ENCODE data around the gene NEK4. TPM values are rescaled to one million over a fixed set of nuclear protein-coding genes. Genes with fewer than 3 reads are reported as not detected.
A peak's percentile ranks its signal among the peaks of the same experiment; 100 is the strongest.

The NEK4 gene
- polyA plus RNA-seq, 1 donor (not counting 4 experiments of a cell fraction or from before 2014, with no cell fraction given), result 13.6 TPM

DNA sequence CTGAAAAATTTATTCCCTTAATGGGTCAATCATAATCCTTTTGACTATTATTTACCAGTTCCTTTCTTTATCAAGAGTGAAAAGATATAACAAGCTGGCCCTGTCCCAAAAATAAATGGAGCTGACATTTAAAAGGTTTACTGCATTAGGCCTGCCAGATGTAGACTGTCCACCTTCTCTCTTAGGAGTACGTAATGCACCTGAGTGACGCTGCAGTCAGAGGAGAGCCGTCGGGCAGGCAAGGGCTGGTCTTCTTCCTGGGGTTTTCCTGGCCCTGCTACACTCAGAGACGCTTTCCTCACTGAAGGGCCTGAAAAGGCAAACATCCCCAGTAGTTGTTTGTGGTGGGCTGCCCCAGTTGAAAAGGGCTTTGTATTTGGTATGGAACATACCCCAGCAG is 27.6 kb downstream of the NEK4 start:
- FAIRE-seq, result no peak

DNA sequence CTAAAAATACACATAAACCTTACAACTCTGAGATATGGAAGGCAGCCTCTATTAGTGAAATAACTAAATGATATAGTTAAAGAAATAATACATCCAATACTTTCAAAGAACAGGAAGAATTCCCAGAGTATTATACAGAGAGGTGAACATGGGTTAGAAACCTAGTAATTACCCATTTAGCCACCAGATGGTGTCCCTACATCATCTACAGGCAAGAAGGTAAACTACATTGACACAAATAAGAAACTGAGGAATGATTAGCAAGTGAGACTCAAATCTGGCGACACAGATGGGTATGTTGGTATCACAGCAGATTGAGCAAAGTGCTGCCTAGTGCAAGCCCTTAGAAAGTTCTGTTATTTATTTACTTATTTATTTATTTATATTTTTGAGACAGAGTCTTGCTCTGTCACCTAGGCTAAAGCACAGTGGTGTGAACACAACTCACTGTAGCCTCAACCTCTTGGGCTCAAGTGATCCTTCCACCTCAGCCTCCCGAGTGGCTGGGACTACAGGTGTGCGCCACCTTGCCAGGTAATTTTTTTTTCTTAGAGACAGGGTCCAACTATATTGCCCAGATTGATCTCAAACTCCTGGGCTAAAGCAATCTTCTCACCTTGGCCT is 28.2 kb downstream of the NEK4 start:
- no peaks in the 10 kb centered on the region for H4K20me1 ChIP-seq (ENCODE audit: control insufficient read depth, extremely low read depth, insufficient read depth, low read length)
- FAIRE-seq, result no peak
- no peak overlapping the region for H3K4me2 ChIP-seq (ENCODE audit: control insufficient read depth, extremely low read depth, insufficient read depth, low read depth, low read length)
- TF ChIP-seq, protein P1, sequence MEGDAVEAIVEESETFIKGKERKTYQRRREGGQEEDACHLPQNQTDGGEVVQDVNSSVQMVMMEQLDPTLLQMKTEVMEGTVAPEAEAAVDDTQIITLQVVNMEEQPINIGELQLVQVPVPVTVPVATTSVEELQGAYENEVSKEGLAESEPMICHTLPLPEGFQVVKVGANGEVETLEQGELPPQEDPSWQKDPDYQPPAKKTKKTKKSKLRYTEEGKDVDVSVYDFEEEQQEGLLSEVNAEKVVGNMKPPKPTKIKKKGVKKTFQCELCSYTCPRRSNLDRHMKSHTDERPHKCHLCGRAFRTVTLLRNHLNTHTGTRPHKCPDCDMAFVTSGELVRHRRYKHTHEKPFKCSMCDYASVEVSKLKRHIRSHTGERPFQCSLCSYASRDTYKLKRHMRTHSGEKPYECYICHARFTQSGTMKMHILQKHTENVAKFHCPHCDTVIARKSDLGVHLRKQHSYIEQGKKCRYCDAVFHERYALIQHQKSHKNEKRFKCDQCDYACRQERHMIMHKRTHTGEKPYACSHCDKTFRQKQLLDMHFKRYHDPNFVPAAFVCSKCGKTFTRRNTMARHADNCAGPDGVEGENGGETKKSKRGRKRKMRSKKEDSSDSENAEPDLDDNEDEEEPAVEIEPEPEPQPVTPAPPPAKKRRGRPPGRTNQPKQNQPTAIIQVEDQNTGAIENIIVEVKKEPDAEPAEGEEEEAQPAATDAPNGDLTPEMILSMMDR (optimal IDR thresholded peaks at IDR 0.05 in 1 of 3, IDR thresholded peaks at IDR 0.05 in 1 of 3, conservative IDR thresholded peaks at IDR 0.05 in 1 of 3; ENCODE audit: extremely low read depth in 1 of 3, insufficient read depth in 2 of 3, low read length in 3 of 3), result peak in 2 of 3 experiments; percentile 42 to 52
- TF ChIP-seq EZH2 (IDR thresholded peaks at IDR 0.05; ENCODE audit: low read length), result no peak
- no peaks in the 10 kb centered on the region for H3K27me3 ChIP-seq (ENCODE audit: control insufficient read depth, extremely low read depth, insufficient read depth, low read length)
- H3K4me3 ChIP-seq (ENCODE audit: control insufficient read depth in 2 of 3, extremely low read depth in 1 of 3, insufficient read depth in 2 of 3, low read depth in 1 of 3, low read length in 3 of 3), result no peak overlapping the region
- no peaks in the 10 kb centered on the region for H3K9me1 ChIP-seq (ENCODE audit: control insufficient read depth, extremely low read depth, insufficient read depth, low read length)
- H3K79me2 ChIP-seq (ENCODE audit: control insufficient read depth, insufficient read depth, low read length), result no peaks in the 10 kb centered on the region
- no peak overlapping the region for H2AFZ ChIP-seq (ENCODE audit: control insufficient read depth, low read length)
- H3K4me1 ChIP-seq (ENCODE audit: control insufficient read depth, extremely low read depth, insufficient read depth, low read length), result no peaks in the 10 kb centered on the region
- dilution Hi-C loops (cut with MboI; ENCODE audit: extremely low pct_ligation_motif_present, low sequenced_read_pairs), result no loop called here
- H3K36me3 ChIP-seq (ENCODE audit: control insufficient read depth in 2 of 2, extremely low read depth in 1 of 2, insufficient read depth in 2 of 2, low read length in 2 of 2), result peaks cover 8 to 26% of the 10 kb centered on the region in 2 experiments
- H3K9ac ChIP-seq (ENCODE audit: control insufficient read depth, extremely low read depth, insufficient read depth, low read length), result no peak overlapping the region
- DNase-seq (ENCODE audit: low read depth, low spot score), result no peak
- no peaks in the 10 kb centered on the region for H3K9me3 ChIP-seq (ENCODE audit: control insufficient read depth, low read depth, low read length)
- H3K27ac ChIP-seq (ENCODE audit: control insufficient read depth, insufficient read depth, low read length), result no peak overlapping the region

More for the DNA sequence above, 27.6 kb downstream of the NEK4 start:
- Histone ChIP-seq H3K36me3 (ENCODE audit: control insufficient read depth in 2 of 2, extremely low read depth in 1 of 2, insufficient read depth in 2 of 2, low read length in 2 of 2) (peaks cover 8 to 26% of the 10 kb centered on the region in 2 experiments), H3K4me3 (ENCODE audit: control insufficient read depth in 2 of 3, extremely low read depth in 1 of 3, insufficient read depth in 2 of 3, low read depth in 1 of 3, low read length in 3 of 3) (no peak overlapping the region), H3K9ac (ENCODE audit: control insufficient read depth, extremely low read depth, insufficient read depth, low read length) (no peak overlapping the region), H3K4me2 (ENCODE audit: control insufficient read depth, extremely low read depth, insufficient read depth, low read depth, low read length) (no peak overlapping the region), H3K27ac (ENCODE audit: control insufficient read depth, insufficient read depth, low read length) (no peak overlapping the region), H3K27me3 (ENCODE audit: control insufficient read depth, extremely low read depth, insufficient read depth, low read length) (no peaks in the 10 kb centered on the region), H2AFZ (ENCODE audit: control insufficient read depth, low read length) (no peak overlapping the region), H3K9me3 (ENCODE audit: control insufficient read depth, low read depth, low read length) (no peaks in the 10 kb centered on the region), H3K4me1 (ENCODE audit: control insufficient read depth, extremely low read depth, insufficient read depth, low read length) (no peaks in the 10 kb centered on the region), H3K9me1 (ENCODE audit: control insufficient read depth, extremely low read depth, insufficient read depth, low read length) (no peaks in the 10 kb centered on the region), H4K20me1 (ENCODE audit: control insufficient read depth, extremely low read depth, insufficient read depth, low read length) (no peaks in the 10 kb centered on the region), H3K79me2 (ENCODE audit: control insufficient read depth, insufficient read depth, low read length) (no peaks in the 10 kb centered on the region)
- TF ChIP-seq, protein P1 (optimal IDR thresholded peaks at IDR 0.05 in 1 of 3, IDR thresholded peaks at IDR 0.05 in 1 of 3, conservative IDR thresholded peaks at IDR 0.05 in 1 of 3; ENCODE audit: extremely low read depth in 1 of 3, insufficient read depth in 2 of 3, low read length in 3 of 3), result no peak
- TF ChIP-seq EZH2 (IDR thresholded peaks at IDR 0.05; ENCODE audit: low read length), result no peak
- no peak for DNase-seq (ENCODE audit: low read depth, low spot score)
- dilution Hi-C loops (cut with MboI; ENCODE audit: extremely low pct_ligation_motif_present, low sequenced_read_pairs), result no loop called here
